Measurements from ENCODE around the gene AADACL3.

The AADACL3 gene

GRCh38 chr1:12696658-12697057 lies 19.3 kb upstream of the AADACL3 start:
- Histone ChIP-seq H3K27ac (ENCODE audit: low read depth, low read length) (no peak overlapping the region), H3K27me3 (ENCODE audit: control insufficient read depth in 1 of 2, insufficient read depth in 2 of 2, low read length in 2 of 2) (no peaks in the 10 kb centered on the region), H3K36me3 (ENCODE audit: control insufficient read depth in 1 of 2, insufficient read depth in 2 of 2, low read length in 2 of 2) (no peaks in the 10 kb centered on the region), H3K9ac (ENCODE audit: low read depth in 1 of 2, low read length in 2 of 2) (no peak overlapping the region), H3K9me3 (ENCODE audit: control insufficient read depth in 1 of 2, low read length in 2 of 2) (no peaks in the 10 kb centered on the region), H3K4me3 (ENCODE audit: low read depth in 1 of 2, low read length in 2 of 2) (no peak overlapping the region), H3K4me1 (ENCODE audit: control insufficient read depth in 1 of 2, insufficient read depth in 2 of 2, low read length in 2 of 2) (no peaks in the 10 kb centered on the region)

GRCh38 chr1:12697397-12697796 lies 18.5 kb upstream of the AADACL3 start:
- no peaks in the 10 kb centered on the region for H3K36me3 ChIP-seq (ENCODE audit: control insufficient read depth in 1 of 2, insufficient read depth in 2 of 2, low read length in 2 of 2)
- no peaks in the 10 kb centered on the region for H3K4me1 ChIP-seq (ENCODE audit: control insufficient read depth in 1 of 2, insufficient read depth in 2 of 2, low read length in 2 of 2)
- no peak overlapping the region for H3K27ac ChIP-seq (ENCODE audit: low read depth, low read length)
- H3K4me3 ChIP-seq (ENCODE audit: low read depth in 1 of 2, low read length in 2 of 2) = no peak overlapping the region
- no peak overlapping the region for H3K9ac ChIP-seq (ENCODE audit: low read depth in 1 of 2, low read length in 2 of 2)
- no peaks in the 10 kb centered on the region for H3K27me3 ChIP-seq (ENCODE audit: control insufficient read depth in 1 of 2, insufficient read depth in 2 of 2, low read length in 2 of 2)
- H3K9me3 ChIP-seq (ENCODE audit: control insufficient read depth in 1 of 2, low read length in 2 of 2) = no peaks in the 10 kb centered on the region

- H3K4me3 ChIP-seq (ENCODE audit: low read depth in 1 of 2, low read length in 2 of 2) = no peak overlapping the region
Observed at GRCh38 chr1:12703821-12704451, 12.0 kb upstream of the AADACL3 start.

GRCh38 chr1:12706061-12706460 lies 9.8 kb upstream of the AADACL3 start:
- H3K9me3 ChIP-seq (ENCODE audit: control insufficient read depth in 1 of 2, low read length in 2 of 2) = peaks cover 8 to 9% of the 10 kb centered on the region in 2 donors
- no peaks in the 10 kb centered on the region for H3K27me3 ChIP-seq (ENCODE audit: control insufficient read depth in 1 of 2, insufficient read depth in 2 of 2, low read length in 2 of 2)
- H3K4me1 ChIP-seq (ENCODE audit: control insufficient read depth in 1 of 2, insufficient read depth in 2 of 2, low read length in 2 of 2) = no peaks in the 10 kb centered on the region
- H3K9ac ChIP-seq (ENCODE audit: low read depth in 1 of 2, low read length in 2 of 2) = no peak overlapping the region
- H3K36me3 ChIP-seq (ENCODE audit: control insufficient read depth in 1 of 2, insufficient read depth in 2 of 2, low read length in 2 of 2) = no peaks in the 10 kb centered on the region
- H3K27ac ChIP-seq (ENCODE audit: low read depth, low read length) = no peak overlapping the region
- no peak overlapping the region for H3K4me3 ChIP-seq (ENCODE audit: low read depth in 1 of 2, low read length in 2 of 2)

More at GRCh38 chr1:12703821-12704451, 12.0 kb upstream of the AADACL3 start:
- H3K36me3 ChIP-seq (ENCODE audit: control insufficient read depth in 1 of 2, insufficient read depth in 2 of 2, low read length in 2 of 2) = no peaks in the 10 kb centered on the region
- H3K4me1 ChIP-seq (ENCODE audit: control insufficient read depth in 1 of 2, insufficient read depth in 2 of 2, low read length in 2 of 2) = no peaks in the 10 kb centered on the region
- H3K9ac ChIP-seq (ENCODE audit: low read depth in 1 of 2, low read length in 2 of 2) = no peak overlapping the region
- H3K27ac ChIP-seq (ENCODE audit: low read depth, low read length) = no peak overlapping the region
- H3K9me3 ChIP-seq (ENCODE audit: control insufficient read depth in 1 of 2, low read length in 2 of 2) = peaks cover 8 to 9% of the 10 kb centered on the region in 2 donors
- no peaks in the 10 kb centered on the region for H3K27me3 ChIP-seq (ENCODE audit: control insufficient read depth in 1 of 2, insufficient read depth in 2 of 2, low read length in 2 of 2)

GRCh38 chr1:12708396-12709090 lies 7.4 kb upstream of the AADACL3 start:
- Histone ChIP-seq H3K9ac (ENCODE audit: low read depth in 1 of 2, low read length in 2 of 2) (no peak overlapping the region), H3K4me1 (ENCODE audit: control insufficient read depth in 1 of 2, insufficient read depth in 2 of 2, low read length in 2 of 2) (no peaks in the 10 kb centered on the region), H3K4me3 (ENCODE audit: low read depth in 1 of 2, low read length in 2 of 2) (no peak overlapping the region), H3K36me3 (ENCODE audit: control insufficient read depth in 1 of 2, insufficient read depth in 2 of 2, low read length in 2 of 2) (no peaks in the 10 kb centered on the region), H3K9me3 (ENCODE audit: control insufficient read depth in 1 of 2, low read length in 2 of 2) (peaks cover 2 to 7% of the 10 kb centered on the region in 2 donors), H3K27me3 (ENCODE audit: control insufficient read depth in 1 of 2, insufficient read depth in 2 of 2, low read length in 2 of 2) (no peaks in the 10 kb centered on the region), H3K27ac (ENCODE audit: low read depth, low read length) (no peak overlapping the region)

- Histone ChIP-seq H3K4me3 (ENCODE audit: low read depth in 1 of 2, low read length in 2 of 2) (no peak overlapping the region), H3K9me3 (ENCODE audit: control insufficient read depth in 1 of 2, low read length in 2 of 2) (peaks cover 0 to 2% of the 10 kb centered on the region in 2 donors), H3K36me3 (ENCODE audit: control insufficient read depth in 1 of 2, insufficient read depth in 2 of 2, low read length in 2 of 2) (no peaks in the 10 kb centered on the region), H3K4me1 (ENCODE audit: control insufficient read depth in 1 of 2, insufficient read depth in 2 of 2, low read length in 2 of 2) (no peaks in the 10 kb centered on the region), H3K27me3 (ENCODE audit: control insufficient read depth in 1 of 2, insufficient read depth in 2 of 2, low read length in 2 of 2) (no peaks in the 10 kb centered on the region), H3K27ac (ENCODE audit: low read depth, low read length) (no peak overlapping the region), H3K9ac (ENCODE audit: low read depth in 1 of 2, low read length in 2 of 2) (no peak overlapping the region)
Observed at GRCh38 chr1:12709091-12709491, 6.8 kb upstream of the AADACL3 start.

GRCh38 chr1:12709696-12710095 lies 6.2 kb upstream of the AADACL3 start:
- no peaks in the 10 kb centered on the region for H3K9me3 ChIP-seq (ENCODE audit: control insufficient read depth in 1 of 2, low read length in 2 of 2)
- no peaks in the 10 kb centered on the region for H3K36me3 ChIP-seq (ENCODE audit: control insufficient read depth in 1 of 2, insufficient read depth in 2 of 2, low read length in 2 of 2)
- H3K4me1 ChIP-seq (ENCODE audit: control insufficient read depth in 1 of 2, insufficient read depth in 2 of 2, low read length in 2 of 2) = no peaks in the 10 kb centered on the region
- no peak overlapping the region for H3K27ac ChIP-seq (ENCODE audit: low read depth, low read length)
- H3K9ac ChIP-seq (ENCODE audit: low read depth in 1 of 2, low read length in 2 of 2) = no peak overlapping the region
- H3K27me3 ChIP-seq (ENCODE audit: control insufficient read depth in 1 of 2, insufficient read depth in 2 of 2, low read length in 2 of 2) = no peaks in the 10 kb centered on the region
- no peak overlapping the region for H3K4me3 ChIP-seq (ENCODE audit: low read depth in 1 of 2, low read length in 2 of 2)

GRCh38 chr1:12711536-12711935 lies 4.4 kb upstream of the AADACL3 start:
- Histone ChIP-seq H3K27ac (ENCODE audit: low read depth, low read length) (no peak overlapping the region), H3K36me3 (ENCODE audit: control insufficient read depth in 1 of 2, insufficient read depth in 2 of 2, low read length in 2 of 2) (no peaks in the 10 kb centered on the region), H3K4me1 (ENCODE audit: control insufficient read depth in 1 of 2, insufficient read depth in 2 of 2, low read length in 2 of 2) (no peaks in the 10 kb centered on the region), H3K9ac (ENCODE audit: low read depth in 1 of 2, low read length in 2 of 2) (no peak overlapping the region), H3K9me3 (ENCODE audit: control insufficient read depth in 1 of 2, low read length in 2 of 2) (no peaks in the 10 kb centered on the region), H3K27me3 (ENCODE audit: control insufficient read depth in 1 of 2, insufficient read depth in 2 of 2, low read length in 2 of 2) (no peaks in the 10 kb centered on the region), H3K4me3 (ENCODE audit: low read depth in 1 of 2, low read length in 2 of 2) (no peak overlapping the region)

GRCh38 chr1:12712076-12712475 lies 3.8 kb upstream of the AADACL3 start:
- Histone ChIP-seq H3K4me3 (ENCODE audit: low read depth in 1 of 2, low read length in 2 of 2) (no peak overlapping the region), H3K9me3 (ENCODE audit: control insufficient read depth in 1 of 2, low read length in 2 of 2) (no peaks in the 10 kb centered on the region), H3K27ac (ENCODE audit: low read depth, low read length) (no peak overlapping the region), H3K27me3 (ENCODE audit: control insufficient read depth in 1 of 2, insufficient read depth in 2 of 2, low read length in 2 of 2) (no peaks in the 10 kb centered on the region), H3K4me1 (ENCODE audit: control insufficient read depth in 1 of 2, insufficient read depth in 2 of 2, low read length in 2 of 2) (no peaks in the 10 kb centered on the region), H3K36me3 (ENCODE audit: control insufficient read depth in 1 of 2, insufficient read depth in 2 of 2, low read length in 2 of 2) (no peaks in the 10 kb centered on the region), H3K9ac (ENCODE audit: low read depth in 1 of 2, low read length in 2 of 2) (no peak overlapping the region)

- no peaks in the 10 kb centered on the region for H3K9me3 ChIP-seq (ENCODE audit: control insufficient read depth in 1 of 2, low read length in 2 of 2)
- H3K9ac ChIP-seq (ENCODE audit: low read depth in 1 of 2, low read length in 2 of 2) = no peak overlapping the region
- no peak overlapping the region for H3K27ac ChIP-seq (ENCODE audit: low read depth, low read length)
- no peaks in the 10 kb centered on the region for H3K36me3 ChIP-seq (ENCODE audit: control insufficient read depth in 1 of 2, insufficient read depth in 2 of 2, low read length in 2 of 2)
- no peaks in the 10 kb centered on the region for H3K4me1 ChIP-seq (ENCODE audit: control insufficient read depth in 1 of 2, insufficient read depth in 2 of 2, low read length in 2 of 2)
- H3K27me3 ChIP-seq (ENCODE audit: control insufficient read depth in 1 of 2, insufficient read depth in 2 of 2, low read length in 2 of 2) = no peaks in the 10 kb centered on the region
- no peak overlapping the region for H3K4me3 ChIP-seq (ENCODE audit: low read depth in 1 of 2, low read length in 2 of 2)
Observed at GRCh38 chr1:12712929-12713328, 3.0 kb upstream of the AADACL3 start.
